Measurements from ENCODE around the gene MAS1. TPM values are rescaled to one million over a fixed set of nuclear protein-coding genes. Genes with fewer than 3 reads are reported as not detected.

MAS1 gene
- total and polyA plus RNA-seq, 9 of the 15 experiments (the other 6 are each of a cell fraction or from before 2014, with no cell fraction given) = not detected

DNA sequence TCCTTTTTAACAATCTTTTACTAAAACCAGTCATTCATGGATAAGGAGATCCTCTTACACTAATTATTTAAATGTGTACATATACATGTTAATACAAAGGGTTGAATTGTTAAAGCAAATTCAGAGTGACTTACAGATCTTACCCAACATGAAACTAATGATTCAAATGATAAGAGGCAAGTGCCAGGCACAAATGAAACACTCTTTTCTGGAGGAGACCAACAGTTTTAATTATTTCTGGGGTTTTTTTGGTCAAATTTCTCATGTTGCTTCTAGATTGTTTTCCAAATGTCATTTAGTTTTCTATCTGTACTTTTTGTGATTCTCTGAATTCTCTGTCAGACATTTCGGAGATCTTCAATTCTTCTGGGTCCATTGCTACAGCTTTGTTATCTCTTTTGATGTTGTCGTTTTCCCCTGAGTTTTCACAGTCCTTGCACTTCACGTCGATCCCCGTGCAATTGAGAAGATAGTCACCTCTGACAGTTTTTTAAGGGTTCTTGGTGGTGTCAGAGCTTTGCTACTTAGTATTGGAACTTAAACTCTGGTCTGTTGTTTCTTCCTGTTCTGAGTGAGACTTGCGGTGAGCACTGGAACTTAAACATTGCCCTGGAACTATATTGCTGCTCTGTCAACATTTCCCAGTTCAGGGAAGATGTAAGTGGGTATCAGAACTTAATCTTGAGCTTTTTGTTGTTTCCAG lies 23.2 kb downstream of the MAS1 start:
- no peak overlapping the region for H3K27ac ChIP-seq (ENCODE audit: extremely low read depth, low read depth, low read length)
- no peak for ATAC-seq

More for the DNA sequence above, 23.2 kb downstream of the MAS1 start:
- POLR2A ChIA-PET = interaction anchor here (0.6 to 1.9 kb wide), 2 partner anchors 11 to 19 kb away, joined by 3 to 5 read pairs; no protein-coding TSS in a partner anchor
- Histone ChIP-seq H3K4me1 (replicated peaks in 1 of 2; ENCODE audit: control insufficient read depth in 2 of 2, insufficient read depth in 2 of 2, low read length in 2 of 2) (no peaks in the 10 kb centered on the region), H3K36me3 (ENCODE audit: control insufficient read depth, insufficient read depth, low read length) (no peaks in the 10 kb centered on the region), H3K9ac (ENCODE audit: insufficient read depth in 1 of 2, low read depth in 2 of 2, low read length in 2 of 2) (no peak overlapping the region), H3K9me1 (ENCODE audit: control insufficient read depth, insufficient read depth, low read length) (no peaks in the 10 kb centered on the region), H3K4me2 (ENCODE audit: insufficient read depth, low read length) (no peak overlapping the region), H3K79me2 (ENCODE audit: control insufficient read depth, insufficient read depth, low read length) (no peaks in the 10 kb centered on the region), H3K27me3 (ENCODE audit: control insufficient read depth in 2 of 2, insufficient read depth in 2 of 2, low read length in 2 of 2) (peaks cover 45 to 67% of the 10 kb centered on the region in 2 experiments), H3K9me3 (replicated peaks; ENCODE audit: control insufficient read depth, insufficient read depth, low read depth, low read length) (0 out of 2 replicates have a peak, but pooled peaks cover 2% of the 10 kb centered on the region), H2AFZ (ENCODE audit: low read depth, low read length) (no peak overlapping the region), H4K20me1 (replicated peaks; ENCODE audit: control insufficient read depth, insufficient read depth, low read length) (no peaks in the 10 kb centered on the region), H3K4me3 (no peak overlapping the region)
- intact Hi-C loops (cut with micrococcal nuclease) (no loop called here), in situ Hi-C loops (cut with MboI) (no loop called here)
- under 1% methylated on average over 6 of the region's 6 CpGs for WGBS (ENCODE audit: insufficient coverage, low coverage, missing lambda C conversion rate)
- BruUV-seq (replicated peaks) = no TSS peak
- FAIRE-seq = no peak
- DNase-seq (ENCODE audit: extremely low read depth in 1 of 4, low spot score in 3 of 4) = no peak
- CTCF ChIA-PET (ENCODE audit: low intra/inter-chr PET ratio) = no interaction called here
- TF ChIP-seq ZBTB12 (CRISPR knock-in tag; IDR thresholded peaks at IDR 0.05) = no peak
- no peak for TF ChIP-seq NCOA4 (IDR thresholded peaks at IDR 0.05; ENCODE audit: partially characterized antibody)
- TF ChIP-seq HMG20B (CRISPR knock-in tag; IDR thresholded peaks at IDR 0.05) = no peak
- TF ChIP-seq, protein P1, sequence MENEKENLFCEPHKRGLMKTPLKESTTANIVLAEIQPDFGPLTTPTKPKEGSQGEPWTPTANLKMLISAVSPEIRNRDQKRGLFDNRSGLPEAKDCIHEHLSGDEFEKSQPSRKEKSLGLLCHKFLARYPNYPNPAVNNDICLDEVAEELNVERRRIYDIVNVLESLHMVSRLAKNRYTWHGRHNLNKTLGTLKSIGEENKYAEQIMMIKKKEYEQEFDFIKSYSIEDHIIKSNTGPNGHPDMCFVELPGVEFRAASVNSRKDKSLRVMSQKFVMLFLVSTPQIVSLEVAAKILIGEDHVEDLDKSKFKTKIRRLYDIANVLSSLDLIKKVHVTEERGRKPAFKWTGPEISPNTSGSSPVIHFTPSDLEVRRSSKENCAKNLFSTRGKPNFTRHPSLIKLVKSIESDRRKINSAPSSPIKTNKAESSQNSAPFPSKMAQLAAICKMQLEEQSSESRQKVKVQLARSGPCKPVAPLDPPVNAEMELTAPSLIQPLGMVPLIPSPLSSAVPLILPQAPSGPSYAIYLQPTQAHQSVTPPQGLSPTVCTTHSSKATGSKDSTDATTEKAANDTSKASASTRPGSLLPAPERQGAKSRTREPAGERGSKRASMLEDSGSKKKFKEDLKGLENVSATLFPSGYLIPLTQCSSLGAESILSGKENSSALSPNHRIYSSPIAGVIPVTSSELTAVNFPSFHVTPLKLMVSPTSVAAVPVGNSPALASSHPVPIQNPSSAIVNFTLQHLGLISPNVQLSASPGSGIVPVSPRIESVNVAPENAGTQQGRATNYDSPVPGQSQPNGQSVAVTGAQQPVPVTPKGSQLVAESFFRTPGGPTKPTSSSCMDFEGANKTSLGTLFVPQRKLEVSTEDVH (IDR thresholded peaks at IDR 0.05; ENCODE audit: low read depth, partially characterized antibody) = no peak
- TF ChIP-seq CHCHD3 (CRISPR knock-in tag; IDR thresholded peaks at IDR 0.05) = no peak
- no peak for TF ChIP-seq ATF7 (IDR thresholded peaks at IDR 0.05)
- no peak for TF ChIP-seq KDM2B (CRISPR knock-in tag; IDR thresholded peaks at IDR 0.05)
- TF ChIP-seq ZNF23 (CRISPR knock-in tag; IDR thresholded peaks at IDR 0.05) = no peak
- TF ChIP-seq PTBP1 (IDR thresholded peaks at IDR 0.05; ENCODE audit: low read depth, low read length) = no peak
- no peak for TF ChIP-seq BRCA1 (IDR thresholded peaks at IDR 0.05)
- no peak for TF ChIP-seq BRCA1 (CRISPR knock-in tag; IDR thresholded peaks at IDR 0.05)
- TF ChIP-seq GTF2F1 (IDR thresholded peaks at IDR 0.05; ENCODE audit: low read depth, low read length) = no peak
- no peak for TF ChIP-seq KAT8 (IDR thresholded peaks at IDR 0.05; ENCODE audit: low read depth)
- no peak for TF ChIP-seq SP2 (IDR thresholded peaks at IDR 0.05; ENCODE audit: extremely low read depth, low read depth, low read length, poor library complexity, severe bottlenecking)
- no peak for TF ChIP-seq DEAF1 (CRISPR knock-in tag; IDR thresholded peaks at IDR 0.05)

All from K562 (cell line).